PC-3 (cell line): ENCODE measurements around the gene SNAI3.

ENCODE experiments used
- EZH2phosphoT487 ChIP-seq: fragments of 300-600 bp; sonication (generic); IDR thresholded peaks from 2 replicates; pipeline ENCODE4 v1.6.1; 2018; ENCODE audit warnings: mild to moderate bottlenecking, antibody characterized with exemption, low read length, borderline replicate concordance
- TF ChIP-seq, protein P1 (sequence below): fragments of 300-600 bp; sonication (generic); conservative IDR thresholded peaks from 2 replicates; pipeline ENCODE4 v1.5.1; 2017; ENCODE audit warnings: antibody characterized with exemption, low read depth, mild to moderate bottlenecking, low read length

DNA sequence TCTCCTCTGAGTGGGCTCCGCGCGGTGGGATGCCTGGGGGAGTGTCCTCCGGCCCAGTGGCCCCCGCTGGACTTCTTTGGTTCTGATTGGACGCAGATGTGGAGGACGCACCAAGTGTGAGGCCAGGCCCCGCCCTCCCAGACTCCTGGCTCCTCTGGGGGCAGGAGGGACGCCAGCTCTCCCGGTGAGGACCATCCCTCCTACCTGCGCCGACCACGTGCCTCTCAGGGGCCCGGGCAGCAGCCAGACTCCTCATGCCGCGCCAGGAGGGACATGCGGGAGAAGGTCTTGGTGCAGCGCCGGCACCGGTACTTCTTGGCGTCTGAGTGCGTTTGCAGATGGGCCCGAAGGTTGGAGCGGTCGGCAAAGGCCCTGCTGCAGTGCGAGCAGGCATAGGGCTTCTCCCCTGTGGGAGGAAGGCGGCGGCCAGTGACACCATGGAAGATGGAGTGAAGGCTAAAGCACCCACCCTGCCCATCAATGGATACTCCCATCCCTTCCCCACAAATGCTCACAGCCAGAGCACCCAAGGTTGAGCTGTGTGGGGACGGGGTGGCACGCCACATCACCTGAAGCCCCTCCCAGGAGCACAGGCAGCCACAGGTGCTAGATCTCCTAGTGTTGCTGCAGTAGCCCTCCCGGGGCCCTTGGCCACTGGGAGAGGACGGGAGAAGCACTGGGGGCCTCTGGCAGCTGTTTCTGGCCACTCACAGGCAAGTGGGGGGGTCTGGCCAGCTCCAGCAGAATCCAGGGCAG is 7.9 kb downstream of the SNAI3 start:
- TF ChIP-seq, protein P1, sequence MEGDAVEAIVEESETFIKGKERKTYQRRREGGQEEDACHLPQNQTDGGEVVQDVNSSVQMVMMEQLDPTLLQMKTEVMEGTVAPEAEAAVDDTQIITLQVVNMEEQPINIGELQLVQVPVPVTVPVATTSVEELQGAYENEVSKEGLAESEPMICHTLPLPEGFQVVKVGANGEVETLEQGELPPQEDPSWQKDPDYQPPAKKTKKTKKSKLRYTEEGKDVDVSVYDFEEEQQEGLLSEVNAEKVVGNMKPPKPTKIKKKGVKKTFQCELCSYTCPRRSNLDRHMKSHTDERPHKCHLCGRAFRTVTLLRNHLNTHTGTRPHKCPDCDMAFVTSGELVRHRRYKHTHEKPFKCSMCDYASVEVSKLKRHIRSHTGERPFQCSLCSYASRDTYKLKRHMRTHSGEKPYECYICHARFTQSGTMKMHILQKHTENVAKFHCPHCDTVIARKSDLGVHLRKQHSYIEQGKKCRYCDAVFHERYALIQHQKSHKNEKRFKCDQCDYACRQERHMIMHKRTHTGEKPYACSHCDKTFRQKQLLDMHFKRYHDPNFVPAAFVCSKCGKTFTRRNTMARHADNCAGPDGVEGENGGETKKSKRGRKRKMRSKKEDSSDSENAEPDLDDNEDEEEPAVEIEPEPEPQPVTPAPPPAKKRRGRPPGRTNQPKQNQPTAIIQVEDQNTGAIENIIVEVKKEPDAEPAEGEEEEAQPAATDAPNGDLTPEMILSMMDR, result no peak
- TF ChIP-seq EZH2phosphoT487, result no peak
